Smooth muscle cell (in vitro differentiated cells): ENCODE data around the gene CNOT1. TPM values are rescaled to one million over a fixed set of nuclear protein-coding genes. Genes with fewer than 3 reads are reported as not detected.

ENCODE experiments used
- DNase-seq: peaks from one replicate; lab custom pipeline; 2025; ENCODE audit not compliant: unreplicated experiment; lab: John Stamatoyannopoulos, UW
- H2AFZ ChIP-seq: fragments of 200-600 bp; sonication (generic); 2 replicates; pipeline ENCODE4 v1.6.0; 2016; ENCODE audit warnings: antibody characterized with exemption, low read depth, mild to moderate bottlenecking
- H3F3A ChIP-seq: fragments of 200-600 bp; sonication (generic); 2 replicates; pipeline ENCODE4 v1.6.0; 2017; ENCODE audit warnings: antibody characterized with exemption, low read depth
- H3K27ac ChIP-seq: fragments of 200-600 bp; sonication (generic); 2 replicates; pipeline ENCODE4 v1.5.1; 2016; ENCODE audit warnings: low read depth, mild to moderate bottlenecking
- H3K27me3 ChIP-seq: fragments of 200-600 bp; sonication (generic); 2 replicates; pipeline ENCODE4 v1.6.1; 2016; ENCODE audit warnings: low read depth, mild to moderate bottlenecking
- H3K36me3 ChIP-seq: fragments of 200-600 bp; sonication (generic); 2 replicates; pipeline ENCODE4 v1.5.1; 2016; ENCODE audit warnings: low read depth
- H3K4me1 ChIP-seq: fragments of 200-600 bp; sonication (generic); 2 replicates; pipeline ENCODE4 v1.5.1; 2016; ENCODE audit warnings: low read depth
- H3K4me2 ChIP-seq: fragments of 200-600 bp; sonication (generic); 2 replicates; pipeline ENCODE4 v1.6.0; 2016; ENCODE audit warnings: mild to moderate bottlenecking
- H3K4me3 ChIP-seq: fragments of 200-600 bp; sonication (generic); 2 replicates; pipeline ENCODE4 v1.5.1; 2016; ENCODE audit warnings: mild to moderate bottlenecking
- H3K79me2 ChIP-seq: fragments of 200-600 bp; sonication (generic); 2 replicates; pipeline ENCODE4 v1.6.0; 2016; ENCODE audit warnings: low read depth, mild to moderate bottlenecking
- H3K9ac ChIP-seq: fragments of 200-600 bp; sonication (generic); 2 replicates; pipeline ENCODE4 v1.6.0; 2016; ENCODE audit warnings: low read depth
- H3K9me3 ChIP-seq: fragments of 200-600 bp; sonication (generic); replicated peaks from 2 replicates; pipeline ENCODE4 v1.5.1; 2016; ENCODE audit warnings: low read depth
- H4K20me1 ChIP-seq: fragments of 200-600 bp; sonication (generic); 2 replicates; pipeline ENCODE4 v1.6.0; 2016; ENCODE audit warnings: low read depth
- CTCF ChIP-seq: fragments of 200-600 bp; sonication (generic); IDR thresholded peaks from 2 replicates; pipeline ENCODE4 v1.5.1; 2017; ENCODE audit warnings: borderline replicate concordance, mild to moderate bottlenecking, antibody characterized with exemption; ENCODE audit not compliant: insufficient read depth, poor library complexity, severe bottlenecking
- WGBS: methylation state at CpG from one replicate; pipeline ENCODE4 v1.1.7; 2016; ENCODE audit warnings: low lambda C conversion rate; 5-methylcytosine and 5-hydroxymethylcytosine counted together
- polyA plus RNA-seq: library from polyadenylated mRNA; unstranded; fragments of >200 nt; fragmentation: Nextera tagmentation; extraction: Ambion mirVana; gene quantifications from 2 replicates; pipeline ENCODE4 v1.2.1, GENCODE V29; 2016
- small RNA-seq: library from RNA; depleted of rRNA; stranded (forward); fragments of <200 nt; gene quantifications from one replicate; pipeline ENCODE3, GENCODE V24; 2014
- total RNA-seq: library from RNA; depleted of rRNA; stranded (reverse); fragments of >200 nt; gene quantifications from 2 replicates; pipeline ENCODE4 v1.2.3, GENCODE V29; 2014

Gene CNOT1
- total and polyA plus RNA-seq, 2 experiments from 2014 or later = 42.6 to 88.4 TPM

- no peak overlapping the region for H2AFZ ChIP-seq
- H3K36me3 ChIP-seq = no peaks in the 10 kb centered on the region
- H3K27ac ChIP-seq = no peak overlapping the region
- 79% methylated on average over 10 of the region's 10 CpGs for WGBS
- H3K4me1 ChIP-seq = no peaks in the 10 kb centered on the region
- no peaks in the 10 kb centered on the region for H3K79me2 ChIP-seq
- no peaks in the 10 kb centered on the region for H4K20me1 ChIP-seq
- H3K4me3 ChIP-seq = no peak overlapping the region
- no peaks in the 10 kb centered on the region for H3K9me3 ChIP-seq
- H3K27me3 ChIP-seq = peaks cover 50% of the 10 kb centered on the region
- no peak for TF ChIP-seq CTCF
- H3K9ac ChIP-seq = no peak overlapping the region
- no peak overlapping the region for H3K4me2 ChIP-seq
- no peaks in the 10 kb centered on the region for H3F3A ChIP-seq
- DNase-seq = no peak
These were observed 158.2 kb downstream of the CNOT1 start for GRCh38 chr16:58471209-58471975.

Small RNA genes lying within 50 kb of the gene (small RNA-seq; reads per million reads assigned to genes)
- gene RNU6-103P (not detected), gene SNORA46 (129 reads per million, percentile 98 among the genes with 10 or more reads in this experiment), gene SNORA50A (not detected)

Other genes starting within 250 kb of the CNOT1 start
- 1.9 and 2.2 TPM in 2 replicates for gene GINS3, start 237.4 kb downstream of the CNOT1 start, total RNA-seq
- 0.70 and 4.2 TPM in 2 replicates for gene GINS3, start 237.4 kb downstream of the CNOT1 start, polyA plus RNA-seq
- gene NDRG4, start 129.7 kb downstream of the CNOT1 start, total RNA-seq = 9.9 and 17.1 TPM in 2 replicates
- gene NDRG4, start 129.7 kb downstream of the CNOT1 start, polyA plus RNA-seq = 21.0 and 23.0 TPM in 2 replicates
- gene SETD6, start 114.3 kb downstream of the CNOT1 start, total RNA-seq = 6.8 and 9.4 TPM in 2 replicates
- 8.3 and 8.4 TPM in 2 replicates for gene SETD6, start 114.3 kb downstream of the CNOT1 start, polyA plus RNA-seq
- 9.8 and 12.3 TPM in 2 replicates for gene SLC38A7, start 54.9 kb upstream of the CNOT1 start, total RNA-seq
- 15.9 and 22.1 TPM in 2 replicates for gene SLC38A7, start 54.9 kb upstream of the CNOT1 start, polyA plus RNA-seq
- 43.6 and 53.8 TPM in 2 replicates for gene GOT2, start 104.5 kb upstream of the CNOT1 start, total RNA-seq
- 76.9 and 83.5 TPM in 2 replicates for gene GOT2, start 104.5 kb upstream of the CNOT1 start, polyA plus RNA-seq